ENCODE measurements around the gene BSDC1. TPM values are rescaled to one million over a fixed set of nuclear protein-coding genes. Genes with fewer than 3 reads are reported as not detected.

BSDC1 gene
- total and polyA plus RNA-seq, 10 donors, result 18.4 to 95.8 (median 66.8) TPM

DNA sequence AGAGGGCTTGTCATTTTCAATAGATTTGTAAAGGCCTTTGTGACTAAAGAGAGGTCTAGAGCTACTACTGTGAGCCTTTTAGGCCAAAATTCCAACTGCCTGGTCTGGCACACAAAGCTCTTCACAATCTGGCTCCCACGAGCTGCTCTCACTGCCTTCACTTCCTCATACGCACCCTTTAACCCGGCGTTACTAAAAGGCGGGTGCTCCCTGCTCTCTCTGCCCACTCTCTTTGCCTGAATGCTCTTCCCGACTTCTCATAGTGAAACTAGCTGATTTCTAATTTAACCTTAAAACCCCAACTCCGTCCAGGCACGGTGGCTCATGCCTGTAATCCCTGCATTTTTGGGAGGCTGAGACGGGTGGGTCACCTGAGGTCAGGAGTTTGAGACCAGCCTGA, 14.2 kb downstream of the BSDC1 start:
- no peaks in the 10 kb centered on the region for H3K9me3 ChIP-seq
- intact Hi-C loops (cut with DNase I; ENCODE audit: low total_unique reads), result no loop called here
- no peak for DNase-seq
- peaks cover 11 to 100% (median 98%) of the 10 kb centered on the region in 6 donors for H3K36me3 ChIP-seq
- H3K27ac ChIP-seq, result no peak overlapping the region
- 84 to 92% (median 88%) methylated on average over 9 of the region's 9 CpGs for WGBS, 5 donors
- H3K4me1 ChIP-seq, result peaks cover 0 to 9% (median 2%) of the 10 kb centered on the region in 6 donors
- no peaks in the 10 kb centered on the region for H3K27me3 ChIP-seq (replicated peaks in 1 of 7)
- TF ChIP-seq CTCF (IDR thresholded peaks at IDR 0.05 in 8 of 11, conservative IDR thresholded peaks at IDR 0.05 in 3 of 11) (no peak), POLR2A (IDR thresholded peaks at IDR 0.05) (no peak), POLR2AphosphoS5 (IDR thresholded peaks at IDR 0.05) (no peak)
- H3K4me3 ChIP-seq, result no peak overlapping the region

GRCh38 chr1:32377541-32378220, 16.6 kb downstream of the BSDC1 start:
- DNase-seq, result no peak
- H3K27ac ChIP-seq, result no peak overlapping the region
- H3K36me3 ChIP-seq, result peaks cover 10 to 100% (median 97%) of the 10 kb centered on the region in 6 donors
- peaks cover 0 to 13% (median 5%) of the 10 kb centered on the region in 6 donors for H3K4me1 ChIP-seq
- H3K27me3 ChIP-seq (replicated peaks in 1 of 7), result no peaks in the 10 kb centered on the region
- TF ChIP-seq POLR2A (IDR thresholded peaks at IDR 0.05) (no peak), POLR2AphosphoS5 (IDR thresholded peaks at IDR 0.05) (peak in 2 of 3 donors; percentile 27 to 56)
- no peak overlapping the region for H3K4me3 ChIP-seq
- 95 to 97% (median 96%) methylated on average over 12 of the region's 12 CpGs for WGBS, 5 donors
- intact Hi-C loops (cut with DNase I; ENCODE audit: low total_unique reads), result no loop called here
- no peaks in the 10 kb centered on the region for H3K9me3 ChIP-seq

DNA sequence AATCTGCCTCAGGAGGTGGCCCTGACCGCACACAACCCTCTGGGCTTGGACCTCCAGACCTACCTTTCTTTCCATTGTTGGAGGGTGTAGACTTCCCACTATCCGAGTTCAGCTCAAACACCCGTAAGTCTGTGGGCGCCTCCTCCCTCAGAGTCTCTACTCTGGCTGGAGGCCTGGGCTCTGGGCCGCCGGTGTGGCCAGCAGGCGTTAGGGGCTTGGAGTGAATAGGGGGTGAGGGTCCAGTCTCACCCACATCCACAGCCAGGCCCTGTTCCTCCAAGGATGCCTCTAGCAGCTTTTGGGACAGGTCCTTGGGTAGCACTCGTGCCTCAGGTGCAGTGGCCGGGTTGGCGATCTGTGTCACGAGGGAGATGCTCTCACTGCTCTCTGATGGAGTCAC, 18.0 kb downstream of the BSDC1 start:
- H3K36me3 ChIP-seq, result peaks cover 10 to 100% (median 94%) of the 10 kb centered on the region in 6 donors
- no peak overlapping the region for H3K27ac ChIP-seq
- H3K4me1 ChIP-seq, result peaks cover 3 to 26% (median 16%) of the 10 kb centered on the region in 6 donors
- no peaks in the 10 kb centered on the region for H3K9me3 ChIP-seq
- H3K27me3 ChIP-seq (replicated peaks in 1 of 7), result no peaks in the 10 kb centered on the region
- intact Hi-C loops (cut with DNase I; ENCODE audit: low total_unique reads), result no loop called here
- peak in 2 of 3 donors; percentile 15 to 29 for TF ChIP-seq POLR2AphosphoS5 (IDR thresholded peaks at IDR 0.05)
- TF ChIP-seq POLR2A (IDR thresholded peaks at IDR 0.05), result no peak
- no peak for TF ChIP-seq CTCF (IDR thresholded peaks at IDR 0.05 in 8 of 11, conservative IDR thresholded peaks at IDR 0.05 in 3 of 11)
- 95 to 97% (median 96%) methylated on average over 11 of the region's 11 CpGs for WGBS, 5 donors
- no peak for DNase-seq
- H3K4me3 ChIP-seq, result no peak overlapping the region

DNA sequence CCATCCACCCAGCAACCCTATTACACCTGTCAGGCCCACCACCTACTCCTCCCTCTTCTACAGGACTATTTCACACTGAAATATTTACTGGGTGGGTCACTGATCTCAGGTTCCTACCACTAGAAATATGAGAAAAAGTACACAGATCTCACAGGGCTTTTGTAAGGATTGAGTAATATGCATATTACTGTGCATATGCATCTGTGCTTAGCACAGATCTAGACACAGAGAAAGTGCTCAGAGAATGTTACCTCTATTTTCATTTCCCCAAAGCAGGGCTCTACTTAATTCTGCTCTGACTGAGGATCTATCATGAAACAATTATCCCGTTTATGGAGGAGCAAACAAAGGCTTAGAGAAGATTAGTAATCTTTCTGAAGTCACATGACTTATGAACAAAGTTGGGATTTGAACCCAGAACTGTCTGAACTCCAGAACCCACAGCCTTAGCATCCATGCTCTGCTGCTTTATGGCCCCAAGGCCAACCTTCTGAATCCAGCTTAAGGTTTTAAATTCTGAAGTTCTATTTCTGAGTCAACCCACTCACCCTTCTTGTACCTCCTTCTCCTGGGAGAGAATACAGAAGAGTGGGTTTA, 20.1 kb downstream of the BSDC1 start:
- intact Hi-C loops (cut with DNase I; ENCODE audit: low total_unique reads), result no loop called here
- H3K27ac ChIP-seq, result no peak overlapping the region
- H3K9me3 ChIP-seq, result no peaks in the 10 kb centered on the region
- no peak overlapping the region for H3K4me3 ChIP-seq
- peaks cover 3 to 26% (median 16%) of the 10 kb centered on the region in 6 donors for H3K4me1 ChIP-seq
- 68 to 97% (median 87%) methylated on average over 1 of the region's 1 CpG for WGBS, 5 donors
- no peaks in the 10 kb centered on the region for H3K27me3 ChIP-seq (replicated peaks in 1 of 7)
- H3K36me3 ChIP-seq, result peaks cover 10 to 100% (median 82%) of the 10 kb centered on the region in 6 donors
- TF ChIP-seq POLR2AphosphoS5 (IDR thresholded peaks at IDR 0.05), result no peak
- no peak for TF ChIP-seq CTCF (IDR thresholded peaks at IDR 0.05 in 8 of 11, conservative IDR thresholded peaks at IDR 0.05 in 3 of 11)
- no peak for TF ChIP-seq POLR2A (IDR thresholded peaks at IDR 0.05)
- no peak for DNase-seq
